Activated CD8-positive, alpha-beta T cell treated with anti-CD3 and anti-CD28 coated beads for 36 hours (primary cell): Measurements from ENCODE around the gene F11. TPM values are rescaled to one million over a fixed set of nuclear protein-coding genes. Genes with fewer than 3 reads are reported as not detected.

Source experiments
- ATAC-seq: fragments of 200-7000 bp; cut with Tn5 transposase; one replicate; pipeline ENCODE4 v1.10.0; 2021; ENCODE audit warnings: mild to moderate bottlenecking, moderate library complexity
- CTCF ChIA-PET: fragments of 350-600 bp; sonication (Branson Sonifier 250); formaldehyde crosslinking; loops from one replicate; lab custom pipeline; 2021; ENCODE audit warnings: antibody characterized with exemption; lab: Charles Lee
- POLR2A ChIA-PET: fragments of 350-600 bp; sonication (Branson Sonifier 250); formaldehyde crosslinking; loops from one replicate; lab custom pipeline; 2021; ENCODE audit warnings: antibody characterized with exemption; lab: Charles Lee
- DNase-seq: peaks from one replicate; pipeline ENCODE4 v3.0.0-alpha.2; 2020
- H3K27ac Mint-ChIP-seq: one replicate; pipeline ENCODE4 v1.8.0; 2021; ENCODE audit warnings: mild to moderate bottlenecking, mixed read lengths
- H3K27me3 Mint-ChIP-seq: one replicate; pipeline ENCODE4 v1.8.0; 2021; ENCODE audit warnings: mixed read lengths
- H3K36me3 Mint-ChIP-seq: one replicate; pipeline ENCODE4 v1.8.0; 2021; ENCODE audit warnings: low read depth, mixed read lengths
- H3K4me1 Mint-ChIP-seq: one replicate; pipeline ENCODE4 v1.8.0; 2021; ENCODE audit warnings: low read depth, mixed read lengths
- H3K4me3 Mint-ChIP-seq: one replicate; pipeline ENCODE4 v1.8.0; 2021; ENCODE audit warnings: mild to moderate bottlenecking, moderate library complexity, mixed read lengths
- H3K9me3 Mint-ChIP-seq: one replicate; pipeline ENCODE4 v1.8.0; 2021; ENCODE audit warnings: mixed read lengths
- CTCF ChIP-seq: fragments of 200-600 bp; IDR thresholded peaks from one replicate; pipeline ENCODE4 v1.8.0; 2022; ENCODE audit warnings: antibody characterized with exemption, mild to moderate bottlenecking
- intact Hi-C: fragments of 100-400 bp; cut with micrococcal nuclease; formaldehyde crosslinking; loops from one replicate; pipeline ENCODE4 v1.10.0; 2022
- total RNA-seq, 2 experiments: library from RNA; stranded (reverse); gene quantifications; one replicate each; pipeline ENCODE4 v1.2.3, GENCODE V29; 2021

Gene F11
- total RNA-seq, 2 experiments from 2014 or later, result not detected

- DNase-seq (no peak), ATAC-seq (no peak)
- no peaks in the 10 kb centered on the region for H3K36me3 Mint-ChIP-seq
- no peaks in the 10 kb centered on the region for H3K27me3 Mint-ChIP-seq
- CTCF ChIA-PET, result no interaction called here
- POLR2A ChIA-PET, result no interaction called here
- H3K4me3 Mint-ChIP-seq, result no peak overlapping the region
- H3K4me1 Mint-ChIP-seq, result no peaks in the 10 kb centered on the region
- intact Hi-C loops, result no loop called here
- H3K9me3 Mint-ChIP-seq, result peaks cover 13% of the 10 kb centered on the region
- no peak overlapping the region for H3K27ac Mint-ChIP-seq
- no peak for TF ChIP-seq CTCF
These were observed 69.8 kb downstream of the F11 start for GRCh38 chr4:186335793-186336192.

Other genes starting within 250 kb of the F11 start
- not detected for gene TLR3, start 197.0 kb upstream of the F11 start, total RNA-seq
- under 1 TPM; 0.38 to 0.52 TPM for gene FAM149A, start 161.5 kb upstream of the F11 start, total RNA-seq
- gene CYP4V2, start 74.6 kb upstream of the F11 start, total RNA-seq, result 1 to 10 TPM; 4.8 to 5.1 TPM
- gene KLKB1, start 38.7 kb upstream of the F11 start, total RNA-seq, result not detected